OCI-LY3 (cell line): ENCODE results near the gene PTPRR.

Experiments used
- CTCF ChIP-seq: fragments of 200-600, 300-600 bp; sonication (generic); IDR thresholded peaks from 2 replicates; pipeline ENCODE4 v1.5.1; 2014; ENCODE audit warnings: antibody characterized with exemption, low read length, low read depth
- EZH2phosphoT487 ChIP-seq: fragments of 200-600 bp; shearing (Covaris generic); IDR thresholded peaks from 2 replicates; pipeline ENCODE4 v1.6.1; 2018; ENCODE audit warnings: antibody characterized with exemption, mixed run types, low read depth

- 0 out of 2 replicates have a peak, but pooled peaks have one; percentile 11 for TF ChIP-seq CTCF
- TF ChIP-seq EZH2phosphoT487: no peak
Measured at GRCh38 chr12:70948976-70949336, 28.4 kb upstream of the PTPRR start.
